Activated CD4-positive, CD25-positive, alpha-beta regulatory T cell treated with anti-CD3 and anti-CD28 coated beads, Interleukin-2, amount 50 U/mL, for 72 hours (primary cell): ENCODE measurements around the gene MOV10L1.
A peak's percentile ranks its signal among the peaks of the same experiment; 100 is the strongest.
"Not testable (repeated sequence)": the region's sequence is repeated elsewhere in the genome, so short reads cannot be mapped to it uniquely, and the experiment has no call there.

Source experiments
- DNase-seq: peaks from one replicate; pipeline ENCODE4 v3.0.0; 2021

The MOV10L1 gene

GRCh38 chr22:50190182-50190940 lies 100.6 kb downstream of the MOV10L1 start:
- DNase-seq: peak; percentile 77

- DNase-seq: peak; percentile 60
These were observed 101.3 kb downstream of the MOV10L1 start for GRCh38 chr22:50190941-50191741.

GRCh38 chr22:50192436-50193204 lies 102.8 kb downstream of the MOV10L1 start:
- no peak for DNase-seq

- no peak for DNase-seq
These were observed 103.8 kb downstream of the MOV10L1 start for GRCh38 chr22:50193621-50194020.

- DNase-seq: no peak
These were observed 104.4 kb downstream of the MOV10L1 start for GRCh38 chr22:50194037-50194805.

GRCh38 chr22:50196256-50196655 lies 106.5 kb downstream of the MOV10L1 start:
- no peak for DNase-seq

GRCh38 chr22:50197000-50197800 lies 107.4 kb downstream of the MOV10L1 start:
- no peak for DNase-seq

- no peak for DNase-seq
These were observed 108.2 kb downstream of the MOV10L1 start for GRCh38 chr22:50197856-50198623.

GRCh38 chr22:50198624-50199017 lies 108.8 kb downstream of the MOV10L1 start:
- DNase-seq: no peak

GRCh38 chr22:50199251-50199721 lies 109.5 kb downstream of the MOV10L1 start:
- no peak for DNase-seq

GRCh38 chr22:50199829-50200460 lies 110.1 kb downstream of the MOV10L1 start:
- DNase-seq: no peak

- DNase-seq: peak; percentile 92
These were observed 110.8 kb downstream of the MOV10L1 start, which contains the start of gene SELENOO for GRCh38 chr22:50200461-50201190. Gene SELENOO (plus strand): TSS chr22:50201011. CDS start chr22:50201037, 26 bp downstream.

- no peak for DNase-seq
These were observed 111.7 kb downstream of the MOV10L1 start for GRCh38 chr22:50201191-50202129.

GRCh38 chr22:50202130-50202666 lies 112.4 kb downstream of the MOV10L1 start:
- no peak for DNase-seq

- DNase-seq: no peak
These were observed 113.5 kb downstream of the MOV10L1 start for GRCh38 chr22:50203288-50203687.

GRCh38 chr22:50204571-50204970 lies 114.8 kb downstream of the MOV10L1 start:
- DNase-seq: no peak

- not testable (repeated sequence) for DNase-seq
These were observed 115.2 kb downstream of the MOV10L1 start for GRCh38 chr22:50204998-50205397.
